Measurements from ENCODE around the gene GLYATL3.

Gene GLYATL3

DNA sequence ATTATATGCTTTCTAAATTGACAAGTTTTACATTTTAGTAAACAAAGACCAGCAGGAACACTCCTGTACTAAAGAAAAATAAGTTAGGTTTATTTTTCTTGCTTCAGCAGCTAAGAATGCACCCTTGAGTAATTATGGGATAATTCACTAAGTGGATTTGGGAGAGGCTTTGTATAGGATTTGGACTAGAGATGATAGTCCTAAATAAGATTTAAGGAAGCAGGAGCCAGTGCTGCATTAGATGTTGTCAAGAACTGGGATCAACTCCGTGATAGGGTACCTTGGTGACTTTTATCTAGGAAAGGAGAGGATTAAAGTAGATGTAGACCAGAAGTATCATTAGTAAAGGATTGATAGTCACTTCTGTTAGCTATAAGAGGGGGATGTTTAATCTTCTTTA, 46.6 kb downstream of the GLYATL3 start:
- 80% methylated on average over 1 of the region's 1 CpG for WGBS
- H3K4me3 ChIP-seq (ENCODE audit: insufficient read depth in 1 of 2, low read depth in 1 of 2, low read length in 2 of 2): no peak overlapping the region
- no peak overlapping the region for H2BK5ac ChIP-seq (ENCODE audit: low read depth, low read length, poor library complexity, severe bottlenecking)
- no peak overlapping the region for H3K4me2 ChIP-seq (ENCODE audit: low read length, poor library complexity, severe bottlenecking)
- H2BK12ac ChIP-seq (ENCODE audit: low read length in 2 of 2): no peak overlapping the region
- no peak overlapping the region for H2AFZ ChIP-seq (ENCODE audit: low read depth, low read length)
- no peak overlapping the region for H2BK120ac ChIP-seq (ENCODE audit: low read depth, low read length)
- no peak overlapping the region for H4K8ac ChIP-seq (ENCODE audit: low read length)
- H2BK15ac ChIP-seq (ENCODE audit: low read depth, poor library complexity, severe bottlenecking): no peak overlapping the region
- H3K36me3 ChIP-seq (ENCODE audit: control insufficient read depth in 1 of 2, insufficient read depth in 2 of 2, low read depth in 1 of 2, low read length in 2 of 2): no peaks in the 10 kb centered on the region
- peaks cover 2% of the 10 kb centered on the region for H3K79me1 ChIP-seq (replicated peaks; ENCODE audit: low read length, poor library complexity, severe bottlenecking)
- H3K23ac ChIP-seq (ENCODE audit: low read length in 2 of 2): no peak overlapping the region
- no peak overlapping the region for H2AK5ac ChIP-seq (ENCODE audit: low read length, severe bottlenecking)
- H3K27ac ChIP-seq (ENCODE audit: low read length, poor library complexity, severe bottlenecking): no peak overlapping the region
- H3K4ac ChIP-seq (ENCODE audit: low read depth in 1 of 2, low read length in 2 of 2): no peak overlapping the region
- H3K14ac ChIP-seq (ENCODE audit: low read length in 2 of 2): no peak overlapping the region
- DNase-seq: no peak
- H3K9me3 ChIP-seq (ENCODE audit: control insufficient read depth, low read length): no peaks in the 10 kb centered on the region
- H3K9ac ChIP-seq (ENCODE audit: low read length): no peak overlapping the region
- no peak overlapping the region for H3K18ac ChIP-seq (ENCODE audit: low read depth in 1 of 2, low read length in 2 of 2)
- peaks cover 12% of the 10 kb centered on the region for H3K4me1 ChIP-seq (ENCODE audit: control insufficient read depth, insufficient read depth, low read depth, low read length)
- peaks cover 3 to 13% of the 10 kb centered on the region in 2 experiments for H3K27me3 ChIP-seq (ENCODE audit: control insufficient read depth in 1 of 2, insufficient read depth in 1 of 2, low read length in 2 of 2)
- no peak overlapping the region for H4K91ac ChIP-seq (ENCODE audit: low read length)

DNA sequence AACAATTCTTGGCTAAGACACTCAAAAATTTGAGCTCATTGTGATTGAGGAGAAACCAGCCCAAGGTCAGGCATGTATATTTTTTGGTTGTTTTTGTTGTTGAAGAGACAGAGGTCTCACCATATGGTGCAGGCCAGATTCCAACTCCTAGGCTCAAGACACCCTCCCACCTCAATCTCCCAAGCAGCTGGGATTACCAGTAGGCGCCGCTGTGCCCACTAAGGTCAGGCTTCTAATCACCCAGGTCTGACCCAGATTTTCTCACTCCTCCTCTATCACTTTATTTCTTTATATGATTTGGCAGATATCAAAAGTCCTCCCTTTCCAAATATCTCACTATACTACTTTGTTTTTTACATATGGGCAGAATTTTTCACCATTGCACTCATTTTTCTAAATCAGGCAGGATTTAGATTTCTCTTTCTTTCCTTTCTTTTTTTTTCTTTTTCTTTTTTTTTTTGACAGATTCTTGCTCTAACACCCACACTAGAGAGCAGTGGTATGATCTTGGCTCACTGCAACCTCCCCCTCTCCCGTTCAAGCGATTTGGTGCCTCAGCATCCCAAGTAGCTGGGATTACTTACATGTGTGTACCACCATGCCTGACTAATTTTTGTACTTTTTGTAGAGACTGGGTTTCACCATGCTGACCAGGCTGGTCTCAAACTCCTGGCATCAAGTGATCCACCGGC, 49.0 kb downstream of the GLYATL3 start:
- Histone ChIP-seq H3K79me1 (replicated peaks; ENCODE audit: low read length, poor library complexity, severe bottlenecking) (peaks cover 2% of the 10 kb centered on the region), H3K36me3 (ENCODE audit: control insufficient read depth in 1 of 2, insufficient read depth in 2 of 2, low read depth in 1 of 2, low read length in 2 of 2) (no peaks in the 10 kb centered on the region), H4K91ac (ENCODE audit: low read length) (no peak overlapping the region), H3K4me1 (ENCODE audit: control insufficient read depth, insufficient read depth, low read depth, low read length) (peaks cover 12% of the 10 kb centered on the region), H3K27me3 (ENCODE audit: control insufficient read depth in 1 of 2, insufficient read depth in 1 of 2, low read length in 2 of 2) (peaks cover 3 to 25% of the 10 kb centered on the region in 2 experiments), H3K4me3 (ENCODE audit: insufficient read depth in 1 of 2, low read depth in 1 of 2, low read length in 2 of 2) (no peak overlapping the region), H2AK5ac (ENCODE audit: low read length, severe bottlenecking) (no peak overlapping the region), H3K23ac (ENCODE audit: low read length in 2 of 2) (no peak overlapping the region), H2BK120ac (ENCODE audit: low read depth, low read length) (no peak overlapping the region), H2BK5ac (ENCODE audit: low read depth, low read length, poor library complexity, severe bottlenecking) (no peak overlapping the region), H3K18ac (ENCODE audit: low read depth in 1 of 2, low read length in 2 of 2) (no peak overlapping the region), H2BK12ac (ENCODE audit: low read length in 2 of 2) (no peak overlapping the region), H3K4ac (ENCODE audit: low read depth in 1 of 2, low read length in 2 of 2) (no peak overlapping the region), H3K9ac (ENCODE audit: low read length) (no peak overlapping the region), H3K4me2 (ENCODE audit: low read length, poor library complexity, severe bottlenecking) (no peak overlapping the region), H2BK15ac (ENCODE audit: low read depth, poor library complexity, severe bottlenecking) (no peak overlapping the region), H2AFZ (ENCODE audit: low read depth, low read length) (no peak overlapping the region), H3K27ac (ENCODE audit: low read length, poor library complexity, severe bottlenecking) (no peak overlapping the region), H4K8ac (ENCODE audit: low read length) (no peak overlapping the region), H3K14ac (ENCODE audit: low read length in 2 of 2) (no peak overlapping the region), H3K9me3 (ENCODE audit: control insufficient read depth, low read length) (no peaks in the 10 kb centered on the region)
- DNase-seq: no peak
- WGBS: 65% methylated on average over 5 of the region's 5 CpGs

DNA sequence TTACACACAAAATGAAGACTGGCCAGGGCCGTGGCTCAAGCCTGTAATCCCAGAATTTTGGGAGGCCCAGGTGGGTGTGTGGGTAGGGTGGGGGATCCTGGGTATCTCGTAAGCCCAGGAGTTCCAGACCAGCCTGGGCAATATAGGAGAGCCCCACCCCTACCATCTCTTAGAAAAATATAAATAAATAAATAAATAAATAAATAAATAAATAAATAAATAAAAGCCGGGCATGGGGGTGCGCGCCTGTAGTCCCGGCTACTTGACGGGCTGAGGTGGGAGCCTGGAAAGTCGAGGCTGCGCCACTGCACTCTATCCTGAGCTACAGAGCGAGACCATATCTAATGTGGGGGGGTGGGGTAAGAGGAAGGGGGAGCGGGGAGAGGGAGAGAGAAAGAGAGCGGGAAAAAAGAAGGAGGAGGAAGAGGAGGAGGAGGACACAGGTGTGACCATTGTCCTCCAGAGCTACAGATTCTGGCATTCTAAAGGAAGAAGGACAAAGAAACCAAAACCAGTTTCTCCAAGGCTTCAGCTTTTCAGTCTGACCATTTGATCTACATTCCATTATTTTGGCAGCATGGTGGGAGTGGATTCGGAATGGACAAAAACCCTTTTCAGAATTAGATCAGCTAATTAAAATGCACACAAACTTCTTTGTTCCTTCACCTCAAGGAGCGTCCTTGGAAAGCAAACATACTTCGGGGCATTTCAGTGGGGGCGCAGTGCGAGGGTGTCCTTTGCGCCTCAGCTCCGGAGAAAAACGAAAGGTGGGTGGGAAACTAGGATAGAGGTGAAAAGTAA, 50.2 kb downstream of the GLYATL3 start:
- peaks cover 12% of the 10 kb centered on the region for H3K4me1 ChIP-seq (ENCODE audit: control insufficient read depth, insufficient read depth, low read depth, low read length)
- no peak overlapping the region for H3K27ac ChIP-seq (ENCODE audit: low read length, poor library complexity, severe bottlenecking)
- H4K91ac ChIP-seq (ENCODE audit: low read length): no peak overlapping the region
- H3K4ac ChIP-seq (ENCODE audit: low read depth in 1 of 2, low read length in 2 of 2): no peak overlapping the region
- no peaks in the 10 kb centered on the region for H3K9me3 ChIP-seq (ENCODE audit: control insufficient read depth, low read length)
- DNase-seq: no peak
- H3K9ac ChIP-seq (ENCODE audit: low read length): no peak overlapping the region
- H3K4me2 ChIP-seq (ENCODE audit: low read length, poor library complexity, severe bottlenecking): peak overlapping the region; percentile 94
- 30% methylated on average over 17 of the region's 20 CpGs for WGBS
- H2BK120ac ChIP-seq (ENCODE audit: low read depth, low read length): no peak overlapping the region
- H4K8ac ChIP-seq (ENCODE audit: low read length): no peak overlapping the region
- no peak overlapping the region for H2BK12ac ChIP-seq (ENCODE audit: low read length in 2 of 2)
- no peak overlapping the region for H3K23ac ChIP-seq (ENCODE audit: low read length in 2 of 2)
- no peak overlapping the region for H3K14ac ChIP-seq (ENCODE audit: low read length in 2 of 2)
- no peak overlapping the region for H2BK5ac ChIP-seq (ENCODE audit: low read depth, low read length, poor library complexity, severe bottlenecking)
- H3K36me3 ChIP-seq (ENCODE audit: control insufficient read depth in 1 of 2, insufficient read depth in 2 of 2, low read depth in 1 of 2, low read length in 2 of 2): no peaks in the 10 kb centered on the region
- peak overlapping the region; percentile 83 to 84 for H3K18ac ChIP-seq (ENCODE audit: low read depth in 1 of 2, low read length in 2 of 2)
- H3K4me3 ChIP-seq (ENCODE audit: insufficient read depth in 1 of 2, low read depth in 1 of 2, low read length in 2 of 2): peak overlapping the region; percentile 60 to 78
- H2BK15ac ChIP-seq (ENCODE audit: low read depth, poor library complexity, severe bottlenecking): no peak overlapping the region
- H3K79me1 ChIP-seq (replicated peaks; ENCODE audit: low read length, poor library complexity, severe bottlenecking): peaks cover 2% of the 10 kb centered on the region
- no peak overlapping the region for H2AK5ac ChIP-seq (ENCODE audit: low read length, severe bottlenecking)
- H3K27me3 ChIP-seq (ENCODE audit: control insufficient read depth in 1 of 2, insufficient read depth in 1 of 2, low read length in 2 of 2): peaks cover 3 to 25% of the 10 kb centered on the region in 2 experiments
- peak overlapping the region; percentile 76 for H2AFZ ChIP-seq (ENCODE audit: low read depth, low read length)

DNA sequence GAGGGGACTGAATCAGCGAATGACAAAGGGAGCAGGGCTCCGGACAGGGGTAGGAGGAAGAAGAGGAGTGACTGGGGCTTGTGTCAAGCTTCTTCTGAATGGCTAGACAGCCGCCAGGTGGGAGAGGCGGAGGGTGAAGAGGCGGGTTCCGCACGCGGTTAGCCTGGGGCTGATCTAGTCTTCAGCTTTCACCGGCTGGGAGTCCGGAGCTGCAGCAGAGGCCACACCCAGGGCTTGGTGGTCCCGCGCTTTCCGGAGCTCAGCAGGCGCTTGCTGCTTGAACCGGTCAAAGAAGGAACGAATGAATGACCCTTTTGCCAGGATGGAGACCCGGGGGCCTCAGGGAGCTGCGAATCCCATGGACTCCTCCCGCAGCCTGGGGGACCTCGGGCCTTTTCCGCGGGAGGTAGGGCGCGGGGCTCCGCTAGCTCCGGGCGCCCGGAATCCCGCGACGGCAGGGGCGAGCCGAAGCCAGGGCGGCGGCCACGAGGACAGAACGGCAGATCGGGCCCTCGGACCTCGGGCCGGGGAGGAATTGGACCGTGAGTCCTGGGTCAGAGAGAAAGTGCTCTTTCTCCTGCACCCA, 50.9 kb downstream of the GLYATL3 start, which contains the start of gene C6orf141:
Gene C6orf141, plus strand, starts transcription at position 177 of the 586 bp plus-strand sequence. Its CDS starts 125 bp downstream, at position 302.
- Histone ChIP-seq H2BK12ac (ENCODE audit: low read length in 2 of 2) (peak within 1 kb of the TSS; percentile 76 to 83), H3K27me3 (ENCODE audit: control insufficient read depth in 1 of 2, insufficient read depth in 1 of 2, low read length in 2 of 2) (peaks cover 3 to 25% of the 10 kb centered on the region in 2 experiments), H4K8ac (ENCODE audit: low read length) (peak within 1 kb of the TSS; percentile 35), H3K4me2 (ENCODE audit: low read length, poor library complexity, severe bottlenecking) (peak within 1 kb of the TSS; percentile 94), H2AK5ac (ENCODE audit: low read length, severe bottlenecking) (no peak within 1 kb of the TSS), H2BK120ac (ENCODE audit: low read depth, low read length) (peak within 1 kb of the TSS; percentile 61), H3K4me3 (ENCODE audit: insufficient read depth in 1 of 2, low read depth in 1 of 2, low read length in 2 of 2) (peak within 1 kb of the TSS; percentile 60 to 78), H3K4me1 (ENCODE audit: control insufficient read depth, insufficient read depth, low read depth, low read length) (peaks cover 12% of the 10 kb centered on the region), H3K9ac (ENCODE audit: low read length) (peak within 1 kb of the TSS; percentile 34), H2AFZ (ENCODE audit: low read depth, low read length) (peak within 1 kb of the TSS; percentile 88), H4K91ac (ENCODE audit: low read length) (peak within 1 kb of the TSS; percentile 77), H2BK5ac (ENCODE audit: low read depth, low read length, poor library complexity, severe bottlenecking) (no peak within 1 kb of the TSS), H3K4ac (ENCODE audit: low read depth in 1 of 2, low read length in 2 of 2) (peak within 1 kb of the TSS; percentile 47 to 90), H3K27ac (ENCODE audit: low read length, poor library complexity, severe bottlenecking) (no peak within 1 kb of the TSS), H3K36me3 (ENCODE audit: control insufficient read depth in 1 of 2, insufficient read depth in 2 of 2, low read depth in 1 of 2, low read length in 2 of 2) (no peaks in the 10 kb centered on the region), H3K9me3 (ENCODE audit: control insufficient read depth, low read length) (no peaks in the 10 kb centered on the region), H3K79me1 (replicated peaks; ENCODE audit: low read length, poor library complexity, severe bottlenecking) (peaks cover 2% of the 10 kb centered on the region), H3K23ac (ENCODE audit: low read length in 2 of 2) (peak within 1 kb of the TSS in 1 of 2 experiments; percentile 96), H3K14ac (ENCODE audit: low read length in 2 of 2) (peak within 1 kb of the TSS in 1 of 2 experiments; percentile 90), H2BK15ac (ENCODE audit: low read depth, poor library complexity, severe bottlenecking) (peak within 1 kb of the TSS; percentile 84), H3K18ac (ENCODE audit: low read depth in 1 of 2, low read length in 2 of 2) (peak within 1 kb of the TSS; percentile 84 to 98)
- under 1% methylated on average over 40 of the region's 42 CpGs for WGBS
- DNase-seq: peak; percentile 34

Data from mesenchymal stem cell (in vitro differentiated cells and primary cell).